Measurements from ENCODE around the gene DAAM1. TPM values are rescaled to one million over a fixed set of nuclear protein-coding genes. Genes with fewer than 3 reads are reported as not detected.

The DAAM1 gene
- polyA plus RNA-seq, 1 donor from 2014 or later, result 161 TPM

- Histone ChIP-seq H3K9ac (ENCODE audit: low read length) (no peak overlapping the region), H4K20me1 (ENCODE audit: insufficient read depth) (peaks cover 27% of the 10 kb centered on the region), H3K4me3 (ENCODE audit: low read length) (no peak overlapping the region), H3K36me3 (ENCODE audit: insufficient read depth, low read length) (no peaks in the 10 kb centered on the region), H3K9me2 (ENCODE audit: insufficient read depth, low read length) (no peaks in the 10 kb centered on the region), H3K79me2 (replicated peaks; ENCODE audit: insufficient read depth, low read length) (peaks cover 96% of the 10 kb centered on the region), H3F3A (ENCODE audit: insufficient read depth, low read length, poor library complexity, severe bottlenecking) (no peaks in the 10 kb centered on the region), H3K27ac (ENCODE audit: low read length) (no peak overlapping the region), H3K4me2 (ENCODE audit: low read length) (no peak overlapping the region), H3K27me3 (ENCODE audit: insufficient read depth, low read depth, low read length) (no peaks in the 10 kb centered on the region), H2AFZ (ENCODE audit: low read depth, low read length) (no peak overlapping the region), H3K9me3 (ENCODE audit: low read length) (no peaks in the 10 kb centered on the region)
- TF ChIP-seq EP300 (conservative IDR thresholded peaks at IDR 0.05; ENCODE audit: poor library complexity, severe bottlenecking), result no peak
Measured at GRCh38 chr14:59221568-59221967, 33.1 kb downstream of the DAAM1 start.

- Histone ChIP-seq H3K4me3 (ENCODE audit: low read length) (no peak overlapping the region), H3K4me2 (ENCODE audit: low read length) (no peak overlapping the region), H4K20me1 (ENCODE audit: insufficient read depth) (peaks cover 19% of the 10 kb centered on the region), H2AFZ (ENCODE audit: low read depth, low read length) (no peak overlapping the region), H3K9ac (ENCODE audit: low read length) (no peak overlapping the region), H3K9me2 (ENCODE audit: insufficient read depth, low read length) (no peaks in the 10 kb centered on the region), H3K27me3 (ENCODE audit: insufficient read depth, low read depth, low read length) (no peaks in the 10 kb centered on the region), H3K79me2 (replicated peaks; ENCODE audit: insufficient read depth, low read length) (peaks cover 97% of the 10 kb centered on the region), H3K9me3 (ENCODE audit: low read length) (no peaks in the 10 kb centered on the region), H3F3A (ENCODE audit: insufficient read depth, low read length, poor library complexity, severe bottlenecking) (no peaks in the 10 kb centered on the region), H3K27ac (ENCODE audit: low read length) (no peak overlapping the region), H3K36me3 (ENCODE audit: insufficient read depth, low read length) (no peaks in the 10 kb centered on the region)
- TF ChIP-seq MXI1 (conservative IDR thresholded peaks at IDR 0.05; ENCODE audit: poor library complexity, severe bottlenecking) (no peak), REST (IDR thresholded peaks at IDR 0.05; ENCODE audit: borderline replicate concordance) (no peak), POLR2AphosphoS5 (IDR thresholded peaks at IDR 0.05) (no peak), EZH2 (IDR thresholded peaks at IDR 0.05; ENCODE audit: borderline replicate concordance, insufficient read depth, low read length, poor library complexity, severe bottlenecking) (no peak), RAD21 (conservative IDR thresholded peaks at IDR 0.05) (no peak), EP300 (conservative IDR thresholded peaks at IDR 0.05; ENCODE audit: poor library complexity, severe bottlenecking) (no peak), SMC3 (conservative IDR thresholded peaks at IDR 0.05; ENCODE audit: poor library complexity) (no peak), CTCF (IDR thresholded peaks at IDR 0.05; ENCODE audit: poor library complexity, severe bottlenecking) (no peak), TAF1 (IDR thresholded peaks at IDR 0.05; ENCODE audit: low read depth) (no peak)
Measured at GRCh38 chr14:59224341-59224740, 35.9 kb downstream of the DAAM1 start.

- Histone ChIP-seq H3K4me2 (ENCODE audit: low read length) (no peak overlapping the region), H3K27ac (ENCODE audit: low read length) (no peak overlapping the region), H3K79me2 (replicated peaks; ENCODE audit: insufficient read depth, low read length) (peaks cover 95% of the 10 kb centered on the region), H3F3A (ENCODE audit: insufficient read depth, low read length, poor library complexity, severe bottlenecking) (no peaks in the 10 kb centered on the region), H3K9me2 (ENCODE audit: insufficient read depth, low read length) (no peaks in the 10 kb centered on the region), H3K9me3 (ENCODE audit: low read length) (no peaks in the 10 kb centered on the region), H4K20me1 (ENCODE audit: insufficient read depth) (peaks cover 19% of the 10 kb centered on the region), H3K9ac (ENCODE audit: low read length) (no peak overlapping the region), H3K4me3 (ENCODE audit: low read length) (no peak overlapping the region), H3K27me3 (ENCODE audit: insufficient read depth, low read depth, low read length) (no peaks in the 10 kb centered on the region), H3K36me3 (ENCODE audit: insufficient read depth, low read length) (no peaks in the 10 kb centered on the region), H2AFZ (ENCODE audit: low read depth, low read length) (no peak overlapping the region)
- TF ChIP-seq MXI1 (conservative IDR thresholded peaks at IDR 0.05; ENCODE audit: poor library complexity, severe bottlenecking) (no peak), REST (IDR thresholded peaks at IDR 0.05; ENCODE audit: borderline replicate concordance) (no peak), SMC3 (conservative IDR thresholded peaks at IDR 0.05; ENCODE audit: poor library complexity) (no peak), EP300 (conservative IDR thresholded peaks at IDR 0.05; ENCODE audit: poor library complexity, severe bottlenecking) (no peak), TAF1 (IDR thresholded peaks at IDR 0.05; ENCODE audit: low read depth) (no peak), CTCF (IDR thresholded peaks at IDR 0.05; ENCODE audit: poor library complexity, severe bottlenecking) (no peak)
Measured at GRCh38 chr14:59225281-59225680, 36.8 kb downstream of the DAAM1 start.

Measured in neural cell (in vitro differentiated cells).